IgD-negative memory B cell (primary cell): ENCODE data around the gene SLC22A12. TPM values are rescaled to one million over a fixed set of nuclear protein-coding genes. Genes with fewer than 3 reads are reported as not detected.

Experiments
- H3K27ac Mint-ChIP-seq, 3 donors: one replicate each; pipeline ENCODE4 v1.8.0; 2020 to 2022; ENCODE audit warnings: mild to moderate bottlenecking in 3 of 3, mixed read lengths in 3 of 3, moderate library complexity in 1 of 3
- H3K27me3 Mint-ChIP-seq: one replicate; pipeline ENCODE4 v1.8.0; 2021; ENCODE audit warnings: mixed read lengths
- H3K36me3 Mint-ChIP-seq: one replicate; pipeline ENCODE4 v1.8.0; 2020; ENCODE audit warnings: mild to moderate bottlenecking, mixed read lengths
- H3K4me1 Mint-ChIP-seq, 3 donors: one replicate each; pipeline ENCODE4 v1.8.0; 2020 to 2022; ENCODE audit warnings: mixed read lengths in 3 of 3, mild to moderate bottlenecking in 1 of 3
- H3K4me3 Mint-ChIP-seq, 4 donors: one replicate each; pipeline ENCODE4 v1.8.0; 2020 to 2022; ENCODE audit warnings: mild to moderate bottlenecking in 4 of 4, mixed read lengths in 4 of 4, moderate library complexity in 3 of 4
- H3K9me3 Mint-ChIP-seq, 3 donors: one replicate each; pipeline ENCODE4 v1.8.0; 2020 to 2021; ENCODE audit warnings: mixed read lengths in 3 of 3, mild to moderate bottlenecking in 1 of 3
- polyA plus RNA-seq: library from polyadenylated mRNA; unstranded; fragments of 300-500 nt; fragmentation: Illumina TruSeq; gene quantifications from one replicate; pipeline ENCODE4 v1.2.3, GENCODE V29; 2021

SLC22A12 gene
- polyA plus RNA-seq, 1 donor from 2014 or later: not detected

DNA sequence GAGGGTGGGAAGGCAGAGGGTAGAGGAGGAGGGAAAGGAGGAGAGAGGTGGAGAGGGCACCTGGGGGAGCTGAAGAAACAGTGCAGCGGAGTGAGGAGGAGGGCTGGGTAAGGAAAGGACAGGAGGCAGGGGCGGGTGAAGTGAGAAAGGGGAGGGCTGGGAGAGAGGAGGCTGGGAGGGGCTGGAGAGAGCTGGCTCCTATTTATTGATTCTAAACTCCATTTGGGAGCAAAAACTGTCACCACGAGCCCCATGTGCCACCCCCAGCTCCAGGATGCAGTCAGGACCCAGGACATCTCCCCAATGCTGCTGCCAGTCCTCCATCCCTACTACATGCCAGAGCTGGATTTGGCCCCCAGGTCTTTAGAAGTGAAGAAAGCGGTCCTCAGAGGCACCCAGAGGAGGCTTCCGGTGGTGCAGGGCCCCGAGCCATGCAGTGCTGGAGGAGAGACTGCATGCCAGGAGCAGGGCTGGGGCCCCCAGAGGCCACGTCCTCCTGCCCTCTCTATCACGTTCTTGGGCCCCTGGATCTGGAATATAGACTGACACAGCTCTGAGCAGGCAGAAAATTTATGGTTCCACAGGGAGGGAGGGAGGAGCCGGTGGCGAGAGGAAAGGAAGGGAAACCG is 53.7 kb downstream of the SLC22A12 start:
- Mint-ChIP-seq H3K27me3 (peaks cover 23% of the 10 kb centered on the region), H3K9me3 (no peaks in the 10 kb centered on the region)

DNA sequence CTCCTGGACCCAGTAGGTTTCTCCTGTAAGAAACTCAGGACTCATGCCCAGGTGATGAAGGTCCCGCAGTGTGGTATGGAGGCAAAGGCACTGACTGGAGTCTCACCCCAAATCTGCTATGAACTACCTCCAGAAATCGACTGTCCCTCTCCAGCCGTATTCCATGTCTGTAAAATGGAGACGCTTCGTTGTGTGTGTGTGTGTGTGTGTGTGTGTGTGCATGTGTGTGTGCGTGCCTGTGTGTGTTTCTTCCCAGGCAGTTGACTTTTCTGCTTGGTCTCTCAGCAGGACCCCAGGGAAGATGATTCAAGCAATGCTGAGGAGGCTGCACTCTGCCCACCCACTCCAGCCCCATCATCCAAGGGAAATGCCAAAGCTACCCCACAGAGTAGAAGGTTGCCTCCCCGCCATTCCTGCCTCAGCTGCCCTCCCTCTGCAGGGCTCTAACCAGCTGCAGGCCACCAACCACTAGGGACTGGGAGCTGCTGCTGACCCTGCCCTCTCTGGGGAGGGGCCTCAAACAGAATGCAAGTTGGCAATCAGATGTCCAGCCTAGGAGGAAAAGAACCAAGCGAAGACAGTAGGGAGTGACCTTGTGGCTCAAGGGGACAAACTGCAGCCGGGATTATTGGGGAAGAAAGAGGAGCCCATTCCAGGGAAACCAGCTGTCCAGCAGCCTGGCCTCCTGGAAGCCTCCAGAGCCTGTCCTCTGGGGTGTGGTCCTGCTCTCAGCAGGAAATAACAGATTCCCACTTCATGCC is 56.2 kb downstream of the SLC22A12 start:
- H3K27me3 Mint-ChIP-seq: peaks cover 25% of the 10 kb centered on the region
- peaks cover 0 to 5% (median 3%) of the 10 kb centered on the region in 3 donors for H3K4me1 Mint-ChIP-seq
- no peak overlapping the region for H3K27ac Mint-ChIP-seq
- peaks cover 2% of the 10 kb centered on the region for H3K36me3 Mint-ChIP-seq
- no peaks in the 10 kb centered on the region for H3K9me3 Mint-ChIP-seq
- no peak overlapping the region for H3K4me3 Mint-ChIP-seq

More for the DNA sequence above, 53.7 kb downstream of the SLC22A12 start:
- Mint-ChIP-seq H3K4me3 (no peak overlapping the region), H3K27ac (no peak overlapping the region), H3K4me1 (peaks cover 0 to 3% (median 0%) of the 10 kb centered on the region in 3 donors), H3K36me3 (peaks cover 2% of the 10 kb centered on the region)

DNA sequence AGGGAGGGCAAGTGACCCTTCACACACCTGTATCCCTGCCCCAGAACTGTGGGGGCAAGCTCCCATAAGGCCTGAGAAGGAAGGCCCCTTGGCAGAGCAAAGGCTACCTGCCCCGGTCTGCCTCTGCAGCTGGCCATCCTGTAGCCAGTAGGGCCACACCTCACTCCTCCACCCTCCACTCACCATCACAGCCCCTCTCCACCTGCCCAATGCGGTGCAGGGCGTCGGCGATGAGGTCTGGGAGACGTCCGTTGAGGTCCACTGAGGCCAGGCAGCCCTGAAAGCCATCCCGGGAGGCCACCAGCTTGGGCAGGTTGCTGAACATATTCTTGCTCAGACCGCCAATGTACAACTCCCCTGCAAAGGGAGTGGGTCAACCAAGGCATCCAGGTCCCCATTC is 57.5 kb downstream of the SLC22A12 start:
- Mint-ChIP-seq H3K4me1 (peaks cover 4 to 7% (median 5%) of the 10 kb centered on the region in 3 donors), H3K27ac (no peak overlapping the region), H3K9me3 (no peaks in the 10 kb centered on the region), H3K36me3 (peaks cover 2% of the 10 kb centered on the region), H3K4me3 (no peak overlapping the region), H3K27me3 (peaks cover 23% of the 10 kb centered on the region)

DNA sequence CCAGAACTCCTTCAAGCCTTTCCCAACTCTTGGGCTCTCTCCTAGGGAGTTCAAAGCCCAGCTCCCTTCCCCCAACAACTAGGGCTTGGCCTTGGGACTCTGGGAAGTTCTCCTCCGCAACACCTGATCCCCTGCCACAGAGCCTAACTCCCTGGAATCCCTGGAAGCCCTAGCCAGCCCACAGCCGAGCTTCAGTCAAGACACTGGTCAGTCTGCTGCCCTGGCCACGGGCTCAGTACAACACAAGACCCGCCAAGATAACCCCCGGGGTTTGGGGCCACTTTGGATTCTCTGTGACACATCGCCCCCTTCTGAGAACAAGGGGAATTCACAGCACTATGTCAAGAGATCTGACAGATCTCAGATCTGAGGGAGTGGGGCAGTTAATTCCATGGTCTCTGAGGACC is 58.3 kb downstream of the SLC22A12 start:
- no peak overlapping the region for H3K4me3 Mint-ChIP-seq
- H3K9me3 Mint-ChIP-seq: no peaks in the 10 kb centered on the region
- H3K4me1 Mint-ChIP-seq: peaks cover 4 to 5% (median 4%) of the 10 kb centered on the region in 3 donors
- peaks cover 18% of the 10 kb centered on the region for H3K27me3 Mint-ChIP-seq
- peaks cover 2% of the 10 kb centered on the region for H3K36me3 Mint-ChIP-seq
- no peak overlapping the region for H3K27ac Mint-ChIP-seq

DNA sequence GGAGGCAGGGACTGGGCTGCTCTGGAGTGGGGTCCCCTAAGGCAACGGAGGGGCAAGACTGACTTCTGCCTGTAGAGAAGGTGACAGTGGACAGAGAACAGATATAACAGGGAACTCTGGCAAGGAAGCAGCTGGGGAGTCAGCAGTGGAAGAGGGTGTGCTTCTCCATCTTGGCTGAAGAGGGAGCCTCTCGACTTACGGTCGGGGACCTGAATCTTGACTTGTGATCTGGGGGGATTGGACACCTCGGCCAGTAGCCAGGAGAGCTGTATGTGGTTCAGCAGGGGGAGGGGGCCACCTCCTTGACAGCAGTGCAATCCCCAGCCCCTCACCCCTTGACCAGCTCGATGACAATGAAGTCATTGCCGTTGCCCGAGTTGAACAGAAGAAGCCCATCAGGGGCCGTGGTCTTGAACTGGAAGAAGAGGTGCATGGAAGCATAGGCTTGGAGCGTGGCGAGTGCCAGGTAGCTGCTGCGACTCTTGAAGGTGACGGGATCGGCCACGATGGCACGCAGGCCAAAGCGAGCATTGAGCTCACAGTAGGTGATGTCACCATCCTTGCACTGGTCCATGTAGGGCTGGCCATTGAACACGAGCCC is 60.0 kb downstream of the SLC22A12 start:
- Mint-ChIP-seq H3K27ac (no peak overlapping the region), H3K27me3 (peaks cover 11% of the 10 kb centered on the region)

More for the DNA sequence above, 60.0 kb downstream of the SLC22A12 start:
- H3K36me3 Mint-ChIP-seq: peaks cover 2% of the 10 kb centered on the region
- H3K4me3 Mint-ChIP-seq: no peak overlapping the region
- no peaks in the 10 kb centered on the region for H3K9me3 Mint-ChIP-seq
- peaks cover 12 to 16% (median 12%) of the 10 kb centered on the region in 3 donors for H3K4me1 Mint-ChIP-seq

Other genes with a start within 250 kb of the SLC22A12 start
- 12.2 TPM for gene RPS6KA4, start 232.1 kb upstream of the SLC22A12 start, polyA plus RNA-seq
- gene SLC22A11, start 35.3 kb upstream of the SLC22A12 start, polyA plus RNA-seq: not detected
- gene NRXN2, start 132.0 kb downstream of the SLC22A12 start, polyA plus RNA-seq: not detected
- 350 TPM for gene RASGRP2, start 152.9 kb downstream of the SLC22A12 start, polyA plus RNA-seq
- gene PYGM, start 168.8 kb downstream of the SLC22A12 start, polyA plus RNA-seq: 2.0 TPM
- 170 TPM for gene SF1, start 187.3 kb downstream of the SLC22A12 start, polyA plus RNA-seq
- gene MAP4K2, start 212.0 kb downstream of the SLC22A12 start, polyA plus RNA-seq: 68.1 TPM
- gene MEN1, start 219.3 kb downstream of the SLC22A12 start, polyA plus RNA-seq: 36.4 TPM